Omental fat pad (tissue), 4 donors: ENCODE measurements around the gene CETN3. TPM values are rescaled to one million over a fixed set of nuclear protein-coding genes. Genes with fewer than 3 reads are reported as not detected.
"Not testable (repeated sequence)": the region's sequence is repeated elsewhere in the genome, so short reads cannot be mapped to it uniquely, and the experiment has no call there.

Experiments used
- ATAC-seq: fragments of 150-250 bp; one replicate; pipeline ENCODE4 v1.9.1; 2016; ENCODE audit warnings: mild to moderate bottlenecking, moderate library complexity; ENCODE audit not compliant: low FRiP score
- DNase-seq: peaks from one replicate; pipeline ENCODE4 v3.0.0-alpha.2; 2019; ENCODE audit warnings: low spot score
- CTCF ChIP-seq, 3 donors: fragments of 450-650 bp; IDR thresholded peaks; one replicate each; pipeline ENCODE4 v1.5.1; 2016 to 2017; ENCODE audit warnings: antibody characterized with exemption in 3 of 3, mild to moderate bottlenecking in 3 of 3, moderate library complexity in 2 of 3
- total RNA-seq, 4 donors: library from RNA; depleted of rRNA; stranded (reverse); fragments of >200 nt; gene quantifications; one replicate each; pipeline ENCODE4 v1.1.0, GENCODE V29; 2016

Gene CETN3
- total RNA-seq, 4 donors from 2014 or later, result 5.2 to 9.1 (median 5.7) TPM

DNA sequence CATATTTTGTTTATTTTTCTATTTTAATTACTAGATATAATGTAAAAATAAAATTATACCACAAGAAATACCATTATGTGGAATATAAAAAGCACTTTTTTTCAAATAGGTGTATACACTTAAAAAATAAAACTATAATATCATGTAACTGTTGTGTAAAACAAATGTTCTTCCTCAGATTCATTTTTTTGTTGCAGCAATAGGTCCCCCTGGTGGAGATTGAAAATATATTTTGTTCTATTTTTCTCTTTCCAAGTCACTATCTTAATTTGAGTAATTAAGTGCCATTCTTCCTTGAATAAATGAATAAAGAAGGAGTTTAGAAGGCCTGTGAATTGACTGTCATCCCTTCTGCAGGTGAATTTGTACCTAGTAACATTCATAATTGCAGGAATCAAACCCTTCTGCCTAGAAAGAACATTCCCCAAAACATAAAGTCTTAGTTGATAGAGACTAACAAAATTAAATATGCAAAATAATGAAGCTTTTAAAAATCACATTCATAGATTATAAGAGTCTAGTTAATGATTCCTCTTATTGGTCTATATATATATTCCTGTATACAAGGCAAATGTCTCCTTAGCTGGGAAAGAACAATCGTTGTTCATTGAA lies 23.4 kb downstream of the CETN3 start:
- no peak for TF ChIP-seq CTCF (IDR thresholded peaks at IDR 0.05)
- DNase-seq (no peak), ATAC-seq (no peak)

DNA sequence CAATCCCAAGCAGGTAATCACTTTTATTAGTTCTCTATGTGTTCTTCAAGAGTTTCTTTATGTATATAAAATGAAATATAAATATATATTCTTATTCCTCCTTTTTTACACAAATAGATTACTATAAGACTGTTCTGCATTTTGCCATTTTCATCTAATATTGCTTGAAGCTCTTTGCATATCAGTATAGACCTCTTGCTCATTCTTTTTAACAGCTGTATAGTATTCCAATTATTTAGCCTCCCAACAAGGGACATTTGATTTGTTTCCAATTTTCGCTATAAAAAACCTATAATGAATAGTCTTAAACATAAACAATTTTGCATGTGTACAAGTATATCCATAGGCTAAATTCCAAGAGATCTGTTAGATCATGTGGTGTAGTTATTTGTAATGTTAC lies 25.2 kb downstream of the CETN3 start:
- ATAC-seq, result no peak
- TF ChIP-seq CTCF (IDR thresholded peaks at IDR 0.05), result no peak

GRCh38 chr5:90383903-90384302 lies 25.7 kb downstream of the CETN3 start:
- DNase-seq, result no peak
- ATAC-seq, result no peak
- TF ChIP-seq CTCF (IDR thresholded peaks at IDR 0.05), result no peak

More for the DNA sequence above, 25.2 kb downstream of the CETN3 start:
- no peak for DNase-seq

GRCh38 chr5:90381213-90381929 lies 28.2 kb downstream of the CETN3 start:
- DNase-seq (no peak), ATAC-seq (no peak)
- no peak for TF ChIP-seq CTCF (IDR thresholded peaks at IDR 0.05)

DNA sequence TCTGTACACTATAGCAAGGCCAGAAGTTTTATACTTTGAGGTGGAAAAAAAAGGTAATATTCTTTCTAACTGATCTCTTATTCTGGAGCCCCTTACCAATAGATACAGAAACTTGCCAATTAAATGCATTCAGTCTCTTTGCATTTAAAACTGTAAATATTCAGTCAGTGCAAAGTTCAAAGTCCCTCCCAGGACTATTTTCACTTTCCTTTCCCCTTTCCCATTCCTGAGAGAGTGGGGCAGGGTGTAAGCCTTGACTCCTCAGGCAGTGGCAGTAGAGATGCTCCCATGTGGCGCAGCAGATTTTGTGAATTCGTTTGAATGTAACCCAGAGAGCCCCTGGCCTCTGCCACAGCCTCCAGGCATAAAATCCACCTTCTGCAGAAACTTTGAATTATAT lies 29.9 kb downstream of the CETN3 start:
- TF ChIP-seq CTCF (IDR thresholded peaks at IDR 0.05), result no peak
- DNase-seq (no peak), ATAC-seq (no peak)

DNA sequence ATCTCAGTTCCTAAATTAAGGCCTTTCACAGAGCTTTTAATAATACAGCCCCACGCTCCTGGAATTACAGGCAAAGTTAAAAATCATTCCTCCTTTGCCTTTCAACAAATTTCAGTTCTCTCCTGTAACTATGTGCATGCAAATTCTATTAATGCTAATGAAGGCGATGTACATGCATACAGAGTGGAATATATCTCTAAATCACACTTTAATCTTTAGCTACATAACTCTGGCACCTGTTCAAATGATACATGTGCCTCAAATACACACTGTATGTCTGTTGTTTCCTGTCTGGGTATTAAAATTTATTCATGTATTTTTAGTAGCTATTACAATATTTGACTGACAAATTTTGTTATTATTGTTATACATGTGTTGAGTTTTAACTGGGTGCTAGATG lies 30.8 kb downstream of the CETN3 start:
- TF ChIP-seq CTCF (IDR thresholded peaks at IDR 0.05), result no peak
- ATAC-seq (no peak), DNase-seq (no peak)

- not testable (repeated sequence) for ATAC-seq, DNase-seq
Observed at GRCh38 chr5:90371269-90371668, 38.3 kb downstream of the CETN3 start.
